Measurements from ENCODE around the gene GSKIP. TPM values are rescaled to one million over a fixed set of nuclear protein-coding genes. Genes with fewer than 3 reads are reported as not detected.

The GSKIP gene
- total RNA-seq, 1 donor from 2014 or later: 13.6 TPM

DNA sequence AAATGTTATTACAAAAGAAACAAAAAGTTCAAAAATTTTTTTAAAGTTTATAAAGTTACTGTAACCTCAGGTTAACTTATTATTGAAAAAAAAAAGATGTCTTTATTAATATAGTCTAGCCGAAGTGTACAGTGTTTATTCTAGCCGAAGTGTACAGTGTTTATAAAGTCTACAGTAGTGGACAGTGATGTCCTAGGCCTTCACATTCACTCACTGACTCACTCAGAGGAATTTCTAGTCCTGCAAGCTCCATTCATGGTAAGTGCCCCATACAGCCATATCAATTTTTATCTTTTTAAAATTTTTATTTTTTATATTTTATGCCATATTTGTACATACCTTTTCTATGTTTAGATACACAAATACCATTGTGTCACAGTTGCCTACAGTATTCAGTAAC, 10.6 kb upstream of the GSKIP start:
- DNase-seq (ENCODE audit: low spot score in 2 of 2, unreplicated experiment in 2 of 2): no peak
- Mint-ChIP-seq H3K27ac (no peak overlapping the region), H3K4me1 (no peaks in the 10 kb centered on the region), H3K9me3 (peaks cover 13% of the 10 kb centered on the region), H3K4me3 (no peak overlapping the region), H3K36me3 (no peaks in the 10 kb centered on the region), H3K27me3 (ENCODE audit: low read depth) (no peaks in the 10 kb centered on the region)
- TF ChIP-seq, protein P1, sequence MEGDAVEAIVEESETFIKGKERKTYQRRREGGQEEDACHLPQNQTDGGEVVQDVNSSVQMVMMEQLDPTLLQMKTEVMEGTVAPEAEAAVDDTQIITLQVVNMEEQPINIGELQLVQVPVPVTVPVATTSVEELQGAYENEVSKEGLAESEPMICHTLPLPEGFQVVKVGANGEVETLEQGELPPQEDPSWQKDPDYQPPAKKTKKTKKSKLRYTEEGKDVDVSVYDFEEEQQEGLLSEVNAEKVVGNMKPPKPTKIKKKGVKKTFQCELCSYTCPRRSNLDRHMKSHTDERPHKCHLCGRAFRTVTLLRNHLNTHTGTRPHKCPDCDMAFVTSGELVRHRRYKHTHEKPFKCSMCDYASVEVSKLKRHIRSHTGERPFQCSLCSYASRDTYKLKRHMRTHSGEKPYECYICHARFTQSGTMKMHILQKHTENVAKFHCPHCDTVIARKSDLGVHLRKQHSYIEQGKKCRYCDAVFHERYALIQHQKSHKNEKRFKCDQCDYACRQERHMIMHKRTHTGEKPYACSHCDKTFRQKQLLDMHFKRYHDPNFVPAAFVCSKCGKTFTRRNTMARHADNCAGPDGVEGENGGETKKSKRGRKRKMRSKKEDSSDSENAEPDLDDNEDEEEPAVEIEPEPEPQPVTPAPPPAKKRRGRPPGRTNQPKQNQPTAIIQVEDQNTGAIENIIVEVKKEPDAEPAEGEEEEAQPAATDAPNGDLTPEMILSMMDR (IDR thresholded peaks at IDR 0.05; ENCODE audit: unreplicated experiment): no peak

GRCh38 chr14:96354246-96354645, 9.1 kb upstream of the GSKIP start:
- no peaks in the 10 kb centered on the region for H3K4me1 Mint-ChIP-seq
- no peak overlapping the region for H3K27ac Mint-ChIP-seq
- H3K27me3 Mint-ChIP-seq (ENCODE audit: low read depth): no peaks in the 10 kb centered on the region
- DNase-seq (ENCODE audit: low spot score in 2 of 2, unreplicated experiment in 2 of 2): no peak
- peaks cover 9% of the 10 kb centered on the region for H3K9me3 Mint-ChIP-seq
- TF ChIP-seq, protein P1 (IDR thresholded peaks at IDR 0.05; ENCODE audit: unreplicated experiment): no peak
- no peak overlapping the region for H3K4me3 Mint-ChIP-seq
- no peaks in the 10 kb centered on the region for H3K36me3 Mint-ChIP-seq

- Mint-ChIP-seq H3K9me3 (peaks cover 9% of the 10 kb centered on the region), H3K4me3 (no peak overlapping the region), H3K4me1 (peaks cover 21% of the 10 kb centered on the region), H3K36me3 (no peaks in the 10 kb centered on the region), H3K27ac (peak overlapping the region; percentile 9), H3K27me3 (ENCODE audit: low read depth) (no peaks in the 10 kb centered on the region)
- no peak for DNase-seq (ENCODE audit: low spot score in 2 of 2, unreplicated experiment in 2 of 2)
- TF ChIP-seq, protein P1 (IDR thresholded peaks at IDR 0.05; ENCODE audit: unreplicated experiment): no peak
Observed at GRCh38 chr14:96357216-96357615, 6.1 kb upstream of the GSKIP start.

GRCh38 chr14:96359959-96360358, 3.4 kb upstream of the GSKIP start:
- Mint-ChIP-seq H3K27ac (peak overlapping the region; percentile 26), H3K9me3 (no peaks in the 10 kb centered on the region), H3K4me3 (no peak overlapping the region), H3K36me3 (no peaks in the 10 kb centered on the region), H3K4me1 (peaks cover 34% of the 10 kb centered on the region), H3K27me3 (ENCODE audit: low read depth) (no peaks in the 10 kb centered on the region)
- TF ChIP-seq, protein P1 (IDR thresholded peaks at IDR 0.05; ENCODE audit: unreplicated experiment): no peak
- DNase-seq (ENCODE audit: low spot score in 2 of 2, unreplicated experiment in 2 of 2): no peak

- Mint-ChIP-seq H3K27ac (peak overlapping the region; percentile 97), H3K4me1 (peaks cover 41% of the 10 kb centered on the region), H3K27me3 (ENCODE audit: low read depth) (no peaks in the 10 kb centered on the region), H3K9me3 (no peaks in the 10 kb centered on the region), H3K4me3 (peak overlapping the region; percentile 91), H3K36me3 (no peaks in the 10 kb centered on the region)
- TF ChIP-seq, protein P1 (IDR thresholded peaks at IDR 0.05; ENCODE audit: unreplicated experiment): no peak
- no peak for DNase-seq (ENCODE audit: low spot score in 2 of 2, unreplicated experiment in 2 of 2)
Observed at GRCh38 chr14:96362071-96362964, 1.0 kb upstream of the GSKIP start.
